Subcutaneous adipose tissue (tissue), 4 donors: Measurements from ENCODE around the gene RABGAP1. TPM values are rescaled to one million over a fixed set of nuclear protein-coding genes. Genes with fewer than 3 reads are reported as not detected.

Experiments
- total RNA-seq, 4 donors: library from RNA; depleted of rRNA; stranded (reverse); fragments of >200 nt; gene quantifications; one replicate each; pipeline ENCODE4 v1.1.0, GENCODE V29; 2016
- TF ChIP-seq, protein P1 (sequence below): fragments of 450-650 bp; IDR thresholded peaks from one replicate; pipeline ENCODE4 v1.5.1; 2016; ENCODE audit warnings: low read depth, mild to moderate bottlenecking, control low read depth, antibody characterized with exemption, moderate library complexity

RABGAP1 gene
- total RNA-seq, 4 donors from 2014 or later, result 47.4 to 65.4 (median 52.8) TPM

GRCh38 chr9:122944960-122945888 lies 4.4 kb downstream of the RABGAP1 start:
- TF ChIP-seq, protein P1, sequence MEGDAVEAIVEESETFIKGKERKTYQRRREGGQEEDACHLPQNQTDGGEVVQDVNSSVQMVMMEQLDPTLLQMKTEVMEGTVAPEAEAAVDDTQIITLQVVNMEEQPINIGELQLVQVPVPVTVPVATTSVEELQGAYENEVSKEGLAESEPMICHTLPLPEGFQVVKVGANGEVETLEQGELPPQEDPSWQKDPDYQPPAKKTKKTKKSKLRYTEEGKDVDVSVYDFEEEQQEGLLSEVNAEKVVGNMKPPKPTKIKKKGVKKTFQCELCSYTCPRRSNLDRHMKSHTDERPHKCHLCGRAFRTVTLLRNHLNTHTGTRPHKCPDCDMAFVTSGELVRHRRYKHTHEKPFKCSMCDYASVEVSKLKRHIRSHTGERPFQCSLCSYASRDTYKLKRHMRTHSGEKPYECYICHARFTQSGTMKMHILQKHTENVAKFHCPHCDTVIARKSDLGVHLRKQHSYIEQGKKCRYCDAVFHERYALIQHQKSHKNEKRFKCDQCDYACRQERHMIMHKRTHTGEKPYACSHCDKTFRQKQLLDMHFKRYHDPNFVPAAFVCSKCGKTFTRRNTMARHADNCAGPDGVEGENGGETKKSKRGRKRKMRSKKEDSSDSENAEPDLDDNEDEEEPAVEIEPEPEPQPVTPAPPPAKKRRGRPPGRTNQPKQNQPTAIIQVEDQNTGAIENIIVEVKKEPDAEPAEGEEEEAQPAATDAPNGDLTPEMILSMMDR, result no peak

DNA sequence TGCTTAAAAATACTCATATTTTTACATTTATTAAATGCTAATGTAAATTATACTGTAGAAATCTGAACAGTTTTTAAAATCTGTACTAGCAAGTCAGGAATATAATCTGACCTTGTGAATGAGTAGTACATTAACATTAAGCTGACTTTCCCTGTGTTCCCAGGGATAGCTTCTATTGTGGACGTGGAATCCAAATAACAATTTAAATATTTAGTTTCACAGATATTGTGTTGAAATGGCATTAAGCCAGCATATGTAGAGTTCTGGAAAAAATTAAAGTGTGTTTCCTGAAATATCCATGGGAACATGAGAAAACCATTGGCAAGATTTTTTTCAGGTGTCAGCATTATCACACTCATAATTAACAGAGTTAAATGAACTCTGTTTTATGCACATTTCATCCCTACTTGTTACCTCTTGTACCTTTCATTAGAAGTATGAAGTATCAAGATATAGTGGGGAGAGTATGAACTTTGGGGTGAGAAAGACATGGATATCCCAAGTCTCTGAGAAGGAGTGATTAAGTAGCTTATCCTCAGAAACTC lies 5.7 kb downstream of the RABGAP1 start:
- TF ChIP-seq, protein P1, result no peak

GRCh38 chr9:122948313-122948712 lies 7.5 kb downstream of the RABGAP1 start:
- TF ChIP-seq, protein P1, result no peak

DNA sequence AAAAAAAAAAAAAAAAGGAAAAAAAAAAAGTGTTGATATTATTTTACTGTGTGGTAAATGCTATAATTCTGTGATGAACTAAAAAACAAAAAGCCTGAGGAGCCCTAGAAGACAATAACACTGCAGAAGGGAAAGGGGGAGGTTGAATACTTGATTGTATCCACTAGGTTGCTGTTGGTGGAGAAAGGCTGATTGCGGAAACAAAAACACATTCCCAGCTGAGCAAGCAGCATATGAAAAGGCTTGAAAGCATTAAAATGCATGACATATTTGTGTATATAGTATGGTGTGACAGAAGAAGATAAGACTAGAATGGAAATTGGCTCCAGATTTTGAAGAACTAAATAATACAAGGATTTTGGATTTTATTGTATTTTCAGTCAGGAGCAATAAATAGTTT lies 8.9 kb downstream of the RABGAP1 start:
- TF ChIP-seq, protein P1, result no peak

GRCh38 chr9:122950263-122950662 lies 9.4 kb downstream of the RABGAP1 start:
- TF ChIP-seq, protein P1, result no peak

GRCh38 chr9:122951056-122951455 lies 10.2 kb downstream of the RABGAP1 start:
- TF ChIP-seq, protein P1, result no peak

DNA sequence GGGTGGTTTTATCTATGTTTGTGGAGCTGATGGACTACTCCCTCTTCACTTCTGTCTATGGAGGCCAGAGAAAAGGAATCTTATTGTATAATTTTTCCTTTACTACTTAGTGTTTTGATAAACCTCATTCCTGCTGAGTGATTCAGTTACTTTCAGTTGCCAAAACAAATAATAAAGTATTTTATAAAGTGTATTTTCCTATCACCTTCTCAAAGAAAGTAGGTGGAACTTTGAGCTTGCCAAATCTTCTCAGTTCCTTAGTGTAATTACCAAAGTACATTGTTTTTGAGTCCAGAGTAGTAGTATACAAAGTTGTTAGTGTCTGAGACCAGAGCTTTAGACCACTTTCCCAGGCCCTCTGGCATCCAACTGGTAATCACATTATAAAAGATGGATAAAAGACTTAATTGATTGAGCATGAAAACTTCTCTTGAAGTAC lies 13.5 kb downstream of the RABGAP1 start:
- TF ChIP-seq, protein P1, result no peak
